ENCODE measurements around the gene SPATA3. TPM values are rescaled to one million over a fixed set of nuclear protein-coding genes. Genes with fewer than 3 reads are reported as not detected.
A peak's percentile ranks its signal among the peaks of the same experiment; 100 is the strongest.

The SPATA3 gene
- total RNA-seq, 1 donor = not detected

- peaks cover 14% of the 10 kb centered on the region for H3K27me3 ChIP-seq (ENCODE audit: insufficient read depth, low read length)
- no peaks in the 10 kb centered on the region for H3K9me3 ChIP-seq (ENCODE audit: low read depth, low read length)
- H3K4me1 ChIP-seq (ENCODE audit: insufficient read depth, low read length) = peaks cover 30% of the 10 kb centered on the region
- no peak overlapping the region for H3K4me3 ChIP-seq (ENCODE audit: low read length)
These were observed 57.9 kb downstream of the SPATA3 start for GRCh38 chr2:231053846-231054245.

DNA sequence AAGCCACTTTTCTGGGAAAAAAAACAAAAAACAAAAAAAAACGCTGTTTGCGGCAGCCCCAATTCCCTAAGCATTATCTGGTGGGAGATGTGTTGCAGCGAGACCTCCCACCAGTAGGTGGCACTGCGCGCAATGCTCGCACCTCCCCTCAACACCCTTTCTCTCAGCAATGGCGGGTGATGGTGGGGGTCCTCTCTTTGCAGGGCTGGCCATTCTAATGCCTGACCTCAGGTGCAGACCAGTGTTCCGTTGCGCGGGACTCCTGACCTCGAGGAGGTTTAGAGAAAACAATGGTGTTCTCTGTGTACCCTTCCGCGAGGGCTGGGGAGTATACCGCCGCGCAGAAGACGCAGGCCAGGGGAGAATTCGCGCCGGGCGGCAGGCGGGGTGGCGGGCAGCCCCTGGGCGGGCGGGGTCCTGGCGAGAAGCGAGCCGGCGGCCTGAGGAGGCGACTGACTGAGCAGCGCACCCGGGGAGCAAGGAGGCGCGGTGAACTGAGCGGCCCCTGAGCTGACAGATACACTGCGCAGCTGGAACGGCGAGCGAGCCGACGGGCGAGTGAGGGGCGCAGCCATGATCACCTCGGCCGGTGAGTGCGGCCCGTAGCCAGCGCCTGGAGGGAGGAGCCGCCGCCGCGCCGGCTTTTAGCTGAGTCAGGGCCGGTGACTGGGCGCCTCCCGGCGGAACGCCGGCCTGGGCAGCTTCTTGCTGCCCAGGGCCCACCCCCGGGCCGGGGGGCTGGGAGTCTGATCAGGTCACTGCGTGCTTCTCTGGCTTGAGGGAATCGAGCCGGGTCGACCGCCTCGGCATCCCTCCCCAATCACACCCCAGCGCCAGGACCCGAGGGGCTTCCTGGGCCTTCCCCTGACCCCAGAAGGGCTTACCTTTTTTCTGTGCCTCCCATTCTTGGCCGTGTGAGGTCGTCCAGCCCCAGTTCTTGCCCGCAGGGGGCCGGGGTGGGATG is 60.8 kb downstream of the SPATA3 start, which contains the start of gene PSMD1:
TSS of gene PSMD1 (plus strand) at position 415 of the 964 bp plus-strand sequence. CDS start at position 574, 159 bp downstream.
- H3K9me3 ChIP-seq (ENCODE audit: low read depth, low read length) = no peaks in the 10 kb centered on the region
- peak within 1 kb of the TSS; percentile 91 for H3K4me3 ChIP-seq (ENCODE audit: low read length)
- no peaks in the 10 kb centered on the region for H3K27me3 ChIP-seq (ENCODE audit: insufficient read depth, low read length)
- peaks cover 39% of the 10 kb centered on the region for H3K4me1 ChIP-seq (ENCODE audit: insufficient read depth, low read length)

- peak overlapping the region; percentile 91 for H3K4me3 ChIP-seq (ENCODE audit: low read length)
These were observed 61.7 kb downstream of the SPATA3 start for GRCh38 chr2:231057590-231057989.

More at GRCh38 chr2:231057590-231057989, 61.7 kb downstream of the SPATA3 start:
- H3K9me3 ChIP-seq (ENCODE audit: low read depth, low read length) = no peaks in the 10 kb centered on the region
- H3K27me3 ChIP-seq (ENCODE audit: insufficient read depth, low read length) = no peaks in the 10 kb centered on the region
- H3K4me1 ChIP-seq (ENCODE audit: insufficient read depth, low read length) = peaks cover 34% of the 10 kb centered on the region

Other genes with a start within 250 kb of the SPATA3 start
- gene ITM2C, start 131.2 kb upstream of the SPATA3 start, total RNA-seq = 20.6 TPM
- 1.2 TPM for gene GPR55, start 70.9 kb upstream of the SPATA3 start, total RNA-seq
- not detected for gene C2orf72, start 41.4 kb downstream of the SPATA3 start, total RNA-seq
- 40.3 TPM for gene PSMD1, start 60.7 kb downstream of the SPATA3 start, total RNA-seq
- gene HTR2B, start 128.9 kb downstream of the SPATA3 start, total RNA-seq = not detected
- 0.73 TPM for gene ARMC9, start 202.5 kb downstream of the SPATA3 start, total RNA-seq